ENCODE results near the gene SLC33A1.
A peak's percentile ranks its signal among the peaks of the same experiment; 100 is the strongest.
"Not testable (repeated sequence)": the region's sequence is repeated elsewhere in the genome, so short reads cannot be mapped to it uniquely, and the experiment has no call there.

Gene SLC33A1

GRCh38 chr3:155861476-155862183 lies 7.4 kb upstream of the SLC33A1 start:
- no peak for DNase-seq

- not testable (repeated sequence) for DNase-seq
Observed at GRCh38 chr3:155860424-155860823, 6.2 kb upstream of the SLC33A1 start.

- DNase-seq: no peak
Observed at GRCh38 chr3:155859859-155860258, 5.6 kb upstream of the SLC33A1 start.

- DNase-seq: no peak
Observed at GRCh38 chr3:155853214-155854140, 750 bp downstream of the SLC33A1 start.

GRCh38 chr3:155852341-155852740 lies 1.9 kb downstream of the SLC33A1 start:
- DNase-seq: no peak

GRCh38 chr3:155849404-155849803 lies 4.8 kb downstream of the SLC33A1 start:
- not testable (repeated sequence) for DNase-seq

GRCh38 chr3:155847993-155848392 lies 6.2 kb downstream of the SLC33A1 start:
- no peak for DNase-seq

GRCh38 chr3:155846119-155846518 lies 8.1 kb downstream of the SLC33A1 start:
- DNase-seq: no peak

GRCh38 chr3:155843569-155843968 lies 10.7 kb downstream of the SLC33A1 start:
- no peak for DNase-seq

GRCh38 chr3:155835341-155836071 lies 18.7 kb downstream of the SLC33A1 start:
- DNase-seq: no peak

GRCh38 chr3:155828490-155829098 lies 25.6 kb downstream of the SLC33A1 start:
- not testable (repeated sequence) for DNase-seq

- DNase-seq: no peak
Observed at GRCh38 chr3:155815030-155815545, 39.1 kb downstream of the SLC33A1 start.

GRCh38 chr3:155813224-155813623 lies 41.0 kb downstream of the SLC33A1 start:
- DNase-seq: not testable (repeated sequence)

- DNase-seq: no peak
Observed at GRCh38 chr3:155809181-155809580, 45.0 kb downstream of the SLC33A1 start.

- DNase-seq: no peak
Observed at GRCh38 chr3:155807823-155808222, 46.4 kb downstream of the SLC33A1 start.

GRCh38 chr3:155805802-155806618 lies 48.2 kb downstream of the SLC33A1 start, which contains the start of gene C3orf33:
Gene C3orf33, minus strand, starts transcription at chr3:155806278. Its CDS starts 26 bp downstream, at chr3:155806252.
- peak; percentile 57 for DNase-seq

- no peak for DNase-seq
Observed at GRCh38 chr3:155805204-155805801, 48.9 kb downstream of the SLC33A1 start.

- DNase-seq: no peak
Observed at GRCh38 chr3:155804323-155804722, 49.9 kb downstream of the SLC33A1 start.

GRCh38 chr3:155792532-155792931 lies 61.7 kb downstream of the SLC33A1 start:
- no peak for DNase-seq

GRCh38 chr3:155791190-155791589 lies 63.0 kb downstream of the SLC33A1 start:
- no peak for DNase-seq
